Left ventricle myocardium superior (tissue), 1 donor: Measurements from ENCODE around the gene POLR1A. TPM values are rescaled to one million over a fixed set of nuclear protein-coding genes. Genes with fewer than 3 reads are reported as not detected.

Experiments
- total RNA-seq: library from RNA; stranded (reverse); fragmentation: NEBNext Ultra II Directional; extraction: Animal tissue kit (Norgen Biotek cat#: 25700); gene quantifications from one replicate; pipeline ENCODE4 v1.2.1, GENCODE V29; 2021
- donor health status: DM: no; HTN: yes; CAD: no; lungs with severe emphysema.

POLR1A gene
- total RNA-seq, 1 donor from 2014 or later: 15.4 TPM

Other genes starting within 250 kb of the POLR1A start
- 7.7 TPM for gene ST3GAL5, start 216.9 kb downstream of the POLR1A start, total RNA-seq
- 158 TPM for gene PTCD3, start 349 bp upstream of the POLR1A start, total RNA-seq
- gene IMMT, start 89.6 kb upstream of the POLR1A start, total RNA-seq: 301 TPM
- 101 TPM for gene MRPL35, start 93.6 kb upstream of the POLR1A start, total RNA-seq
- gene REEP1, start 231.7 kb upstream of the POLR1A start, total RNA-seq: 21.3 TPM